ENCODE measurements around the gene CELF4.

DNA sequence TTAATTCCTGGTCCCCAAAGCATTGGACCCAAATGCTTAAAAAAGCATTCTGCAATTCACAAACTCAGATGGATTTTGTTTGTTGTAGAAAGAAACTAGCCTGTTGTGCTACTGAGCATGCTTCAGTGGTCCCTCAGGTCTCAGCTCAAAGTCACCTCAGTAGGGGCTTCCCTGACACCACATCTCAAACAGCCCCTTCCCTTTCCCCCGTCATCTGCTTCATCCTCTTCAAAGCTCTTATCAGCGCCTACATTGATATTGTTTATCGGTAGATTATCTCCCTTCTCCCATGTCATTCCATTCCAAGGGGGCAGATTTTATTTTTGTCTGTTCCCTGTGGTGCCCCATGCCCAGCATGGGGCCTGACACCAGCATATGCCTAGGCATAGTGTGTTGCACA lies 172.9 kb downstream of the CELF4 start:
- TF ChIP-seq, protein P1, sequence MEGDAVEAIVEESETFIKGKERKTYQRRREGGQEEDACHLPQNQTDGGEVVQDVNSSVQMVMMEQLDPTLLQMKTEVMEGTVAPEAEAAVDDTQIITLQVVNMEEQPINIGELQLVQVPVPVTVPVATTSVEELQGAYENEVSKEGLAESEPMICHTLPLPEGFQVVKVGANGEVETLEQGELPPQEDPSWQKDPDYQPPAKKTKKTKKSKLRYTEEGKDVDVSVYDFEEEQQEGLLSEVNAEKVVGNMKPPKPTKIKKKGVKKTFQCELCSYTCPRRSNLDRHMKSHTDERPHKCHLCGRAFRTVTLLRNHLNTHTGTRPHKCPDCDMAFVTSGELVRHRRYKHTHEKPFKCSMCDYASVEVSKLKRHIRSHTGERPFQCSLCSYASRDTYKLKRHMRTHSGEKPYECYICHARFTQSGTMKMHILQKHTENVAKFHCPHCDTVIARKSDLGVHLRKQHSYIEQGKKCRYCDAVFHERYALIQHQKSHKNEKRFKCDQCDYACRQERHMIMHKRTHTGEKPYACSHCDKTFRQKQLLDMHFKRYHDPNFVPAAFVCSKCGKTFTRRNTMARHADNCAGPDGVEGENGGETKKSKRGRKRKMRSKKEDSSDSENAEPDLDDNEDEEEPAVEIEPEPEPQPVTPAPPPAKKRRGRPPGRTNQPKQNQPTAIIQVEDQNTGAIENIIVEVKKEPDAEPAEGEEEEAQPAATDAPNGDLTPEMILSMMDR (IDR thresholded peaks at IDR 0.05; ENCODE audit: insufficient read depth, low read length), result no peak
- no peak for TF ChIP-seq GABPA (IDR thresholded peaks at IDR 0.05; ENCODE audit: low read depth)
- no peak for TF ChIP-seq POLR2AphosphoS5 (IDR thresholded peaks at IDR 0.05; ENCODE audit: low read depth)
- TF ChIP-seq REST (IDR thresholded peaks at IDR 0.05; ENCODE audit: insufficient replicate concordance, low read depth), result no peak
